HepG2 (cell line): Measurements from ENCODE around the gene PPP1R13L. TPM values are rescaled to one million over a fixed set of nuclear protein-coding genes. Genes with fewer than 3 reads are reported as not detected.
A peak's percentile ranks its signal among the peaks of the same experiment; 100 is the strongest.

ENCODE experiments used
- ARHGAP35 ChIP-seq: sonication (generic); formaldehyde crosslinking; IDR thresholded peaks from 2 replicates; pipeline ENCODE4 v1.9.0; 2022; ENCODE audit warnings: mild to moderate bottlenecking, inconsistent platforms, moderate library complexity, missing genetic modification reagents, borderline replicate concordance
- BATF2 ChIP-seq: sonication (generic); formaldehyde crosslinking; IDR thresholded peaks from 2 replicates; pipeline ENCODE4 v1.8.0; 2022; ENCODE audit warnings: mild to moderate bottlenecking, missing genetic modification reagents, moderate library complexity
- BRCA1 ChIP-seq: sonication (generic); formaldehyde crosslinking; IDR thresholded peaks from 2 replicates; pipeline ENCODE4 v1.4.0; 2020; ENCODE audit warnings: missing genetic modification reagents
- CBX5 ChIP-seq: sonication (generic); formaldehyde crosslinking; IDR thresholded peaks from 2 replicates; pipeline ENCODE4 v1.4.0; 2020; ENCODE audit warnings: missing genetic modification reagents, borderline replicate concordance
- CEBPB ChIP-seq: IDR thresholded peaks from 2 replicates; pipeline ENCODE4 v1.6.1; 2011; ENCODE audit warnings: low read depth, low read length, improper control_type of control experiment, borderline replicate concordance
- CREM ChIP-seq, 2 experiments: sonication (generic) in 1 of 2; formaldehyde crosslinking in 1 of 2; IDR thresholded peaks; 2 replicates each; pipeline versions ENCODE4 v1.4.0 to v1.6.1; 2016 to 2020; ENCODE audit warnings: antibody characterized with exemption in 1 of 2, mild to moderate bottlenecking in 1 of 2, missing genetic modification reagents in 1 of 2
- ETV5 ChIP-seq: IDR thresholded peaks from 2 replicates; pipeline ENCODE4 v1.6.1; 2018; ENCODE audit warnings: missing biosample characterization, missing genetic modification reagents, inconsistent platforms, borderline replicate concordance
- FOXA1 ChIP-seq, 2 experiments: fragments of 450-650 bp in 1 of 2; sonication (generic) in 1 of 2; formaldehyde crosslinking in 1 of 2; IDR thresholded peaks; 2 replicates each; pipeline versions ENCODE4 v1.4.0 to v1.6.1; 2016 to 2020; ENCODE audit warnings: missing genetic modification reagents in 1 of 2
- IKZF1 ChIP-seq: fragments of 450-650 bp; IDR thresholded peaks from 2 replicates; pipeline ENCODE4 v1.7.1; 2016
- JARID2 ChIP-seq: sonication (generic); formaldehyde crosslinking; IDR thresholded peaks from 2 replicates; pipeline ENCODE4 v1.8.1; 2023; ENCODE audit warnings: missing genetic modification reagents, inconsistent platforms; ENCODE audit not compliant: insufficient replicate concordance
- JDP2 ChIP-seq: sonication (generic); formaldehyde crosslinking; IDR thresholded peaks from 2 replicates; pipeline ENCODE4 v1.8.1; 2022; ENCODE audit warnings: missing genetic modification reagents, borderline replicate concordance
- KAT7 ChIP-seq: IDR thresholded peaks from 2 replicates; pipeline ENCODE4 v1.6.1; 2018; ENCODE audit warnings: borderline replicate concordance, missing compliant biosample characterization
- KLF11 ChIP-seq: IDR thresholded peaks from 2 replicates; pipeline ENCODE4 v1.6.1; 2016; ENCODE audit warnings: missing compliant biosample characterization
- SPEN ChIP-seq: sonication (generic); formaldehyde crosslinking; IDR thresholded peaks from 2 replicates; pipeline ENCODE4 v1.5.1; 2020; ENCODE audit warnings: low read depth, mild to moderate bottlenecking, missing genetic modification reagents
- SRF ChIP-seq: IDR thresholded peaks from 2 replicates; pipeline ENCODE4 v1.6.1; 2011; ENCODE audit warnings: mild to moderate bottlenecking, low read depth, low read length, moderate library complexity
- SRSF1 ChIP-seq: fragments of 200-400 bp; formaldehyde crosslinking; optimal IDR thresholded peaks from 2 replicates; pipeline ENCODE3; 2017; ENCODE audit warnings: mild to moderate bottlenecking, low read depth, low read length, moderate library complexity
- U2AF2 ChIP-seq: fragments of 200-400 bp; formaldehyde crosslinking; IDR thresholded peaks from 2 replicates; pipeline ENCODE4 v1.6.1; 2017; ENCODE audit warnings: low read depth, mild to moderate bottlenecking, low read length
- ZBTB20 ChIP-seq: sonication (generic); formaldehyde crosslinking; IDR thresholded peaks from 2 replicates; pipeline ENCODE4 v1.8.1; 2023; ENCODE audit warnings: missing genetic modification reagents, low read depth, mild to moderate bottlenecking, borderline replicate concordance
- ZBTB21 ChIP-seq: sonication (generic); formaldehyde crosslinking; IDR thresholded peaks from 2 replicates; pipeline ENCODE4 v1.4.0; 2020; ENCODE audit warnings: missing genetic modification reagents
- ZNF10 ChIP-seq: sonication (generic); formaldehyde crosslinking; IDR thresholded peaks from 2 replicates; pipeline ENCODE4 v1.4.0; 2020; ENCODE audit warnings: mild to moderate bottlenecking, low read depth, missing genetic modification reagents, borderline replicate concordance
- ZNF460 ChIP-seq: sonication (generic); formaldehyde crosslinking; IDR thresholded peaks from 2 replicates; pipeline ENCODE4 v1.5.1; 2020; ENCODE audit warnings: missing genetic modification reagents, mild to moderate bottlenecking, borderline replicate concordance
- ZNF597 ChIP-seq: sonication (generic); formaldehyde crosslinking; IDR thresholded peaks from 2 replicates; pipeline ENCODE4 v1.5.0; 2020; ENCODE audit warnings: missing genetic modification reagents
- ZNF850 ChIP-seq: sonication (generic); formaldehyde crosslinking; conservative IDR thresholded peaks from 2 replicates; pipeline ENCODE4 v1.9.0; 2021; ENCODE audit warnings: mild to moderate bottlenecking, missing genetic modification reagents
- ZNF878 ChIP-seq: sonication (generic); formaldehyde crosslinking; IDR thresholded peaks from 2 replicates; pipeline ENCODE4 v1.8.1; 2023; ENCODE audit warnings: mild to moderate bottlenecking, missing genetic modification reagents, moderate library complexity
- polyA plus RNA-seq, 8 experiments: library from polyadenylated mRNA; depleted of rRNA in 3 of 8; stranded (reverse) in 7 of 8; unstranded in 1 of 8; fragments of >200 nt; fragmentation: Illumina TruSeq in 4 of 8; extraction: Trizol in 4 of 8; gene quantifications; 2 replicates each; pipeline versions ENCODE4 v1.2.1 to v1.2.3, GENCODE V29; 2011 to 2016; ENCODE audit warnings: low read depth in 4 of 8, missing spikeins in 1 of 8, mixed read lengths in 1 of 8; ENCODE audit not compliant: insufficient read depth in 1 of 8
- total RNA-seq, 5 experiments: library from RNA; depleted of rRNA; stranded (reverse); fragments of >200 nt; fragmentation: Illumina TruSeq; extraction: Trizol; gene quantifications; 2 replicates each; pipeline ENCODE4 v1.2.3, GENCODE V29; 2016; ENCODE audit warnings: low read depth in 1 of 5
- TF ChIP-seq, protein P1 (sequence below): sonication (generic); formaldehyde crosslinking; IDR thresholded peaks from 2 replicates; pipeline ENCODE4 v1.5.0; 2020; ENCODE audit warnings: mild to moderate bottlenecking, missing genetic modification reagents, borderline replicate concordance

PPP1R13L gene
- total and polyA plus RNA-seq, 2 of the 13 experiments (the other 11 are each of a cell fraction or from before 2014, with no cell fraction given), result 1.3 to 6.6 TPM

GRCh38 chr19:45439569-45440258 lies 34.8 kb upstream of the PPP1R13L start (continued):
- TF ChIP-seq ETV5, result peak; percentile 94
- TF ChIP-seq ZNF10 (CRISPR knock-in tag), result no peak
- no peak for TF ChIP-seq ZNF460 (CRISPR knock-in tag)
- TF ChIP-seq KLF11, result no peak
- TF ChIP-seq IKZF1, result no peak
- TF ChIP-seq SRSF1, result no peak
- TF ChIP-seq BRCA1 (CRISPR knock-in tag), result no peak
- TF ChIP-seq CREM (IDR thresholded peaks at IDR 0.05), result no peak
- no peak for TF ChIP-seq CREM (CRISPR knock-in tag; IDR thresholded peaks at IDR 0.05)
- TF ChIP-seq SRF, result peak; percentile 74; the same call in 1 of the 2 replicates
- 0 out of 2 replicates have a peak, but pooled peaks have one; percentile 16 for TF ChIP-seq CBX5
- no peak for TF ChIP-seq KAT7 (CRISPR knock-in tag)
- no peak for TF ChIP-seq ARHGAP35 (CRISPR knock-in tag)
- TF ChIP-seq ZBTB21, result no peak
- TF ChIP-seq ZNF878 (CRISPR knock-in tag), result no peak
- no peak for TF ChIP-seq U2AF2
- no peak for TF ChIP-seq JDP2 (CRISPR knock-in tag)
- TF ChIP-seq BATF2 (CRISPR knock-in tag), result no peak
- no peak for TF ChIP-seq ZNF597 (CRISPR knock-in tag)
- TF ChIP-seq JARID2 (CRISPR knock-in tag), result no peak
- TF ChIP-seq CEBPB, result no peak
- TF ChIP-seq, protein P1, sequence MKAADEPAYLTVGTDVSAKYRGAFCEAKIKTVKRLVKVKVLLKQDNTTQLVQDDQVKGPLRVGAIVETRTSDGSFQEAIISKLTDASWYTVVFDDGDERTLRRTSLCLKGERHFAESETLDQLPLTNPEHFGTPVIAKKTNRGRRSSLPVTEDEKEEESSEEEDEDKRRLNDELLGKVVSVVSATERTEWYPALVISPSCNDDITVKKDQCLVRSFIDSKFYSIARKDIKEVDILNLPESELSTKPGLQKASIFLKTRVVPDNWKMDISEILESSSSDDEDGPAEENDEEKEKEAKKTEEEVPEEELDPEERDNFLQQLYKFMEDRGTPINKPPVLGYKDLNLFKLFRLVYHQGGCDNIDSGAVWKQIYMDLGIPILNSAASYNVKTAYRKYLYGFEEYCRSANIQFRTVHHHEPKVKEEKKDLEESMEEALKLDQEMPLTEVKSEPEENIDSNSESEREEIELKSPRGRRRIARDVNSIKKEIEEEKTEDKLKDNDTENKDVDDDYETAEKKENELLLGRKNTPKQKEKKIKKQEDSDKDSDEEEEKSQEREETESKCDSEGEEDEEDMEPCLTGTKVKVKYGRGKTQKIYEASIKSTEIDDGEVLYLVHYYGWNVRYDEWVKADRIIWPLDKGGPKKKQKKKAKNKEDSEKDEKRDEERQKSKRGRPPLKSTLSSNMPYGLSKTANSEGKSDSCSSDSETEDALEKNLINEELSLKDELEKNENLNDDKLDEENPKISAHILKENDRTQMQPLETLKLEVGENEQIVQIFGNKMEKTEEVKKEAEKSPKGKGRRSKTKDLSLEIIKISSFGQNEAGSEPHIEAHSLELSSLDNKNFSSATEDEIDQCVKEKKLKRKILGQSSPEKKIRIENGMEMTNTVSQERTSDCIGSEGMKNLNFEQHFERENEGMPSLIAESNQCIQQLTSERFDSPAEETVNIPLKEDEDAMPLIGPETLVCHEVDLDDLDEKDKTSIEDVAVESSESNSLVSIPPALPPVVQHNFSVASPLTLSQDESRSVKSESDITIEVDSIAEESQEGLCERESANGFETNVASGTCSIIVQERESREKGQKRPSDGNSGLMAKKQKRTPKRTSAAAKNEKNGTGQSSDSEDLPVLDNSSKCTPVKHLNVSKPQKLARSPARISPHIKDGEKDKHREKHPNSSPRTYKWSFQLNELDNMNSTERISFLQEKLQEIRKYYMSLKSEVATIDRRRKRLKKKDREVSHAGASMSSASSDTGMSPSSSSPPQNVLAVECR (CRISPR knock-in tag), result peak; percentile 42; the same call in 1 of the 2 replicates
- no peak for TF ChIP-seq FOXA1 (IDR thresholded peaks at IDR 0.05)
- no peak for TF ChIP-seq FOXA1 (CRISPR knock-in tag; IDR thresholded peaks at IDR 0.05)
- no peak for TF ChIP-seq SPEN
- no peak for TF ChIP-seq ZBTB20 (CRISPR knock-in tag)
- no peak for TF ChIP-seq ZNF850 (CRISPR knock-in tag)
